Keratinocyte (primary cell): ENCODE results near the gene INSC. TPM values are rescaled to one million over a fixed set of nuclear protein-coding genes. Genes with fewer than 3 reads are reported as not detected.

Experiments used
- DNase-seq: peaks from one replicate; pipeline ENCODE4 v3.0.0-alpha.2; 2011; ENCODE audit warnings: low read depth, missing footprints, low spot score
- FAIRE-seq: peaks from 2 replicates; lab custom pipeline; 2011; peaks lifted over from hg19 to GRCh38; lab: Jason Lieb, UNC
- H2AFZ ChIP-seq: 2 replicates; pipeline ENCODE4 v1.6.0; 2012; ENCODE audit warnings: low read length, control low read depth, inconsistent platforms; ENCODE audit not compliant: control insufficient read depth
- H3K27ac ChIP-seq: 2 replicates; pipeline ENCODE4 v1.5.1; 2011; ENCODE audit warnings: low read length; ENCODE audit not compliant: control insufficient read depth, insufficient read depth
- H3K27me3 ChIP-seq: 3 replicates; pipeline ENCODE4 v1.6.0; 2011; ENCODE audit warnings: low read length; ENCODE audit not compliant: control insufficient read depth, insufficient read depth; ENCODE audit errors: extremely low read depth
- H3K36me3 ChIP-seq, 2 experiments: 2 replicates in 1 of 2; 3 replicates in 1 of 2; pipeline ENCODE4 v1.5.1; 2011; ENCODE audit warnings: low read length in 2 of 2, mild to moderate bottlenecking in 1 of 2; ENCODE audit not compliant: control insufficient read depth in 2 of 2, insufficient read depth in 2 of 2; ENCODE audit errors: extremely low read depth in 1 of 2
- H3K4me1 ChIP-seq: 3 replicates; pipeline ENCODE4 v1.5.1; 2011; ENCODE audit warnings: low read length; ENCODE audit not compliant: control insufficient read depth, insufficient read depth; ENCODE audit errors: extremely low read depth
- H3K4me2 ChIP-seq: 3 replicates; pipeline ENCODE4 v1.6.0; 2011; ENCODE audit warnings: low read depth, low read length; ENCODE audit not compliant: control insufficient read depth, insufficient read depth; ENCODE audit errors: extremely low read depth
- H3K4me3 ChIP-seq, 3 experiments: fragments of 200-600 bp in 1 of 3; sonication (generic) in 1 of 3; 2 replicates in 2 of 3; 3 replicates in 1 of 3; pipeline ENCODE4 v1.5.1; 2011 to 2016; ENCODE audit warnings: low read length in 3 of 3, mild to moderate bottlenecking in 3 of 3, control low read depth in 2 of 3, inconsistent platforms in 1 of 3, low read depth in 1 of 3, mixed read lengths in 1 of 3, mixed run types in 1 of 3, moderate library complexity in 1 of 3; ENCODE audit not compliant: control insufficient read depth in 2 of 3, insufficient read depth in 2 of 3; ENCODE audit errors: extremely low read depth in 1 of 3
- H3K79me2 ChIP-seq: 2 replicates; pipeline ENCODE4 v1.6.0; 2012; ENCODE audit warnings: low read length; ENCODE audit not compliant: control insufficient read depth, insufficient read depth
- H3K9ac ChIP-seq: 3 replicates; pipeline ENCODE4 v1.6.0; 2011; ENCODE audit warnings: low read length; ENCODE audit not compliant: control insufficient read depth, insufficient read depth; ENCODE audit errors: extremely low read depth
- H3K9me1 ChIP-seq: 3 replicates; pipeline ENCODE4 v1.6.0; 2011; ENCODE audit warnings: low read length; ENCODE audit not compliant: control insufficient read depth, insufficient read depth; ENCODE audit errors: extremely low read depth
- H3K9me3 ChIP-seq: 2 replicates; pipeline ENCODE4 v1.5.1; 2012; ENCODE audit warnings: low read depth, low read length; ENCODE audit not compliant: control insufficient read depth
- H4K20me1 ChIP-seq: 3 replicates; pipeline ENCODE4 v1.6.0; 2011; ENCODE audit warnings: low read length; ENCODE audit not compliant: control insufficient read depth, insufficient read depth; ENCODE audit errors: extremely low read depth
- CTCF ChIP-seq, 3 experiments: IDR thresholded peaks in 1 of 3; conservative IDR thresholded peaks in 1 of 3; optimal IDR thresholded peaks in 1 of 3; 2 replicates in 2 of 3; 3 replicates in 1 of 3; pipeline versions ENCODE3 to v1.5.1; 2011; ENCODE audit warnings: low read length in 3 of 3, mild to moderate bottlenecking in 3 of 3, moderate library complexity in 2 of 3, control low read depth in 1 of 3, inconsistent platforms in 1 of 3; ENCODE audit not compliant: insufficient read depth in 2 of 3; ENCODE audit errors: extremely low read depth in 1 of 3
- EZH2 ChIP-seq: IDR thresholded peaks from one replicate; pipeline ENCODE4 v1.6.1; 2012; ENCODE audit warnings: inconsistent platforms, mild to moderate bottlenecking, low read length, moderate library complexity
- dilution Hi-C: fragments of 300-500 bp; cut with MboI; formaldehyde crosslinking; loops from one replicate; pipeline ENCODE4 v1.7.0; 2020; ENCODE audit warnings: low sequenced_read_pairs; ENCODE audit not compliant: extremely low pct_ligation_motif_present
- polyA plus RNA-seq, 5 experiments: library from polyadenylated mRNA; depleted of rRNA in 3 of 5; stranded (reverse) in 3 of 5; stranded (forward) in 1 of 5; unstranded in 1 of 5; fragments of >200 nt; gene quantifications; 1 replicate in 1 of 5; 2 replicates in 3 of 5; 3 replicates in 1 of 5; pipeline versions ENCODE4 v1.2.1 to v1.2.3, GENCODE V29; 2011 to 2012; ENCODE audit warnings: missing spikeins in 2 of 5, low read depth in 1 of 5, low replicate concordance in 1 of 5

INSC gene
- polyA plus RNA-seq, 1 donor (not counting 4 experiments of a cell fraction or from before 2014, with no cell fraction given) = 0.13 TPM

- DNase-seq = no peak
- H3K9me3 ChIP-seq = no peaks in the 10 kb centered on the region
- dilution Hi-C loops = no loop called here
- H4K20me1 ChIP-seq = no peaks in the 10 kb centered on the region
- no peaks in the 10 kb centered on the region for H3K36me3 ChIP-seq
- TF ChIP-seq EZH2 (no peak), CTCF (optimal IDR thresholded peaks at IDR 0.05 in 1 of 3, IDR thresholded peaks at IDR 0.05 in 1 of 3, conservative IDR thresholded peaks at IDR 0.05 in 1 of 3; ENCODE audit: extremely low read depth in 1 of 3, insufficient read depth in 2 of 3, low read length in 3 of 3) (no peak)
- no peak overlapping the region for H2AFZ ChIP-seq
- H3K4me1 ChIP-seq = no peaks in the 10 kb centered on the region
- H3K4me2 ChIP-seq = no peak overlapping the region
- no peaks in the 10 kb centered on the region for H3K79me2 ChIP-seq
- FAIRE-seq = no peak
- H3K27ac ChIP-seq = no peak overlapping the region
- H3K9ac ChIP-seq = no peak overlapping the region
- H3K27me3 ChIP-seq = no peaks in the 10 kb centered on the region
- no peaks in the 10 kb centered on the region for H3K9me1 ChIP-seq
- H3K4me3 ChIP-seq = no peak overlapping the region
Measured at GRCh38 chr11:15295695-15296094, 181.0 kb downstream of the INSC start.

Other genes with a start within 250 kb of the INSC start
- gene CYP2R1, start 222.7 kb upstream of the INSC start, polyA plus RNA-seq = 6.5 to 15.5 TPM (median 14.4 TPM) in 3 replicates
- gene CALCA, start 142.6 kb upstream of the INSC start, polyA plus RNA-seq = not detected in 3 replicates
- gene CALCB, start 41.3 kb upstream of the INSC start, polyA plus RNA-seq = not detected in 3 replicates